Measurements from ENCODE around the gene ORC3.

Gene ORC3

GRCh38 chr6:87645080-87645479 lies 55.1 kb downstream of the ORC3 start:
- H3K36me3 ChIP-seq (ENCODE audit: insufficient read depth, insufficient read length, low read length) = peaks cover 2% of the 10 kb centered on the region
- no peaks in the 10 kb centered on the region for H3K27me3 ChIP-seq (ENCODE audit: insufficient read depth, insufficient read length)
- no peaks in the 10 kb centered on the region for H3K9me3 ChIP-seq (ENCODE audit: insufficient read depth, low read length)
- DNase-seq (ENCODE audit: low read depth, low spot score) = no peak
- H3K4me3 ChIP-seq (ENCODE audit: insufficient read length, low read depth) = no peak overlapping the region
- TF ChIP-seq ZNF274 (IDR thresholded peaks at IDR 0.05; ENCODE audit: low read depth, low read length) (no peak), SUZ12 (IDR thresholded peaks at IDR 0.05; ENCODE audit: extremely low read depth, insufficient read depth, insufficient read length) (no peak), YY1 (IDR thresholded peaks at IDR 0.05; ENCODE audit: insufficient read depth, insufficient read length) (no peak)
- no peak overlapping the region for H3K9ac ChIP-seq (ENCODE audit: insufficient read length, low read depth)
- H3K4me1 ChIP-seq (ENCODE audit: insufficient read depth, insufficient read length) = no peaks in the 10 kb centered on the region

- Histone ChIP-seq H3K9ac (ENCODE audit: insufficient read length, low read depth) (no peak overlapping the region), H3K9me3 (ENCODE audit: insufficient read depth, low read length) (no peaks in the 10 kb centered on the region), H3K4me3 (ENCODE audit: insufficient read length, low read depth) (no peak overlapping the region), H3K27me3 (ENCODE audit: insufficient read depth, insufficient read length) (no peaks in the 10 kb centered on the region), H3K4me1 (ENCODE audit: insufficient read depth, insufficient read length) (no peaks in the 10 kb centered on the region), H3K36me3 (ENCODE audit: insufficient read depth, insufficient read length, low read length) (peaks cover 45% of the 10 kb centered on the region)
- DNase-seq (ENCODE audit: low read depth, low spot score) = no peak
- TF ChIP-seq ZNF274 (IDR thresholded peaks at IDR 0.05; ENCODE audit: low read depth, low read length) (no peak), YY1 (IDR thresholded peaks at IDR 0.05; ENCODE audit: insufficient read depth, insufficient read length) (no peak), SUZ12 (IDR thresholded peaks at IDR 0.05; ENCODE audit: extremely low read depth, insufficient read depth, insufficient read length) (no peak)
Observed at GRCh38 chr6:87653074-87653962, 63.4 kb downstream of the ORC3 start.

- Histone ChIP-seq H3K4me3 (ENCODE audit: insufficient read length, low read depth) (no peak overlapping the region), H3K9ac (ENCODE audit: insufficient read length, low read depth) (no peak overlapping the region), H3K27me3 (ENCODE audit: insufficient read depth, insufficient read length) (no peaks in the 10 kb centered on the region), H3K4me1 (ENCODE audit: insufficient read depth, insufficient read length) (no peaks in the 10 kb centered on the region), H3K9me3 (ENCODE audit: insufficient read depth, low read length) (no peaks in the 10 kb centered on the region), H3K36me3 (ENCODE audit: insufficient read depth, insufficient read length, low read length) (peaks cover 45% of the 10 kb centered on the region)
- TF ChIP-seq YY1 (IDR thresholded peaks at IDR 0.05; ENCODE audit: insufficient read depth, insufficient read length) (no peak), SUZ12 (IDR thresholded peaks at IDR 0.05; ENCODE audit: extremely low read depth, insufficient read depth, insufficient read length) (no peak), ZNF274 (IDR thresholded peaks at IDR 0.05; ENCODE audit: low read depth, low read length) (no peak)
- DNase-seq (ENCODE audit: low read depth, low spot score) = no peak
Observed at GRCh38 chr6:87654122-87654521, 64.2 kb downstream of the ORC3 start.

- H3K9me3 ChIP-seq (ENCODE audit: insufficient read depth, low read length) = no peaks in the 10 kb centered on the region
- H3K27me3 ChIP-seq (ENCODE audit: insufficient read depth, insufficient read length) = no peaks in the 10 kb centered on the region
- no peaks in the 10 kb centered on the region for H3K4me1 ChIP-seq (ENCODE audit: insufficient read depth, insufficient read length)
- no peak for DNase-seq (ENCODE audit: low read depth, low spot score)
- H3K36me3 ChIP-seq (ENCODE audit: insufficient read depth, insufficient read length, low read length) = peaks cover 44% of the 10 kb centered on the region
- H3K9ac ChIP-seq (ENCODE audit: insufficient read length, low read depth) = no peak overlapping the region
- no peak overlapping the region for H3K4me3 ChIP-seq (ENCODE audit: insufficient read length, low read depth)
- TF ChIP-seq ZNF274 (IDR thresholded peaks at IDR 0.05; ENCODE audit: low read depth, low read length) (no peak), YY1 (IDR thresholded peaks at IDR 0.05; ENCODE audit: insufficient read depth, insufficient read length) (no peak), SUZ12 (IDR thresholded peaks at IDR 0.05; ENCODE audit: extremely low read depth, insufficient read depth, insufficient read length) (no peak)
Observed at GRCh38 chr6:87654875-87655454, 65.0 kb downstream of the ORC3 start.

- no peak for TF ChIP-seq YY1 (IDR thresholded peaks at IDR 0.05; ENCODE audit: insufficient read depth, insufficient read length)
- no peak for TF ChIP-seq SUZ12 (IDR thresholded peaks at IDR 0.05; ENCODE audit: extremely low read depth, insufficient read depth, insufficient read length)
- TF ChIP-seq ZNF274 (IDR thresholded peaks at IDR 0.05; ENCODE audit: low read depth, low read length) = no peak
- no peaks in the 10 kb centered on the region for H3K9me3 ChIP-seq (ENCODE audit: insufficient read depth, low read length)
- H3K27me3 ChIP-seq (ENCODE audit: insufficient read depth, insufficient read length) = no peaks in the 10 kb centered on the region
- no peak for DNase-seq (ENCODE audit: low read depth, low spot score)
- H3K4me1 ChIP-seq (ENCODE audit: insufficient read depth, insufficient read length) = no peaks in the 10 kb centered on the region
- no peak overlapping the region for H3K4me3 ChIP-seq (ENCODE audit: insufficient read length, low read depth)
- H3K36me3 ChIP-seq (ENCODE audit: insufficient read depth, insufficient read length, low read length) = peaks cover 44% of the 10 kb centered on the region
- H3K9ac ChIP-seq (ENCODE audit: insufficient read length, low read depth) = no peak overlapping the region
Observed at GRCh38 chr6:87655824-87656223, 65.9 kb downstream of the ORC3 start.

- no peak for TF ChIP-seq YY1 (IDR thresholded peaks at IDR 0.05; ENCODE audit: insufficient read depth, insufficient read length)
- no peak for TF ChIP-seq SUZ12 (IDR thresholded peaks at IDR 0.05; ENCODE audit: extremely low read depth, insufficient read depth, insufficient read length)
- no peak for TF ChIP-seq ZNF274 (IDR thresholded peaks at IDR 0.05; ENCODE audit: low read depth, low read length)
- Histone ChIP-seq H3K4me1 (ENCODE audit: insufficient read depth, insufficient read length) (no peaks in the 10 kb centered on the region), H3K4me3 (ENCODE audit: insufficient read length, low read depth) (no peak overlapping the region), H3K36me3 (ENCODE audit: insufficient read depth, insufficient read length, low read length) (peaks cover 44% of the 10 kb centered on the region), H3K9me3 (ENCODE audit: insufficient read depth, low read length) (no peaks in the 10 kb centered on the region), H3K9ac (ENCODE audit: insufficient read length, low read depth) (no peak overlapping the region), H3K27me3 (ENCODE audit: insufficient read depth, insufficient read length) (no peaks in the 10 kb centered on the region)
- DNase-seq (ENCODE audit: low read depth, low spot score) = no peak
Observed at GRCh38 chr6:87656857-87657256, 66.9 kb downstream of the ORC3 start.

- no peak for DNase-seq (ENCODE audit: low read depth, low spot score)
- H3K27me3 ChIP-seq (ENCODE audit: insufficient read depth, insufficient read length) = no peaks in the 10 kb centered on the region
- no peaks in the 10 kb centered on the region for H3K9me3 ChIP-seq (ENCODE audit: insufficient read depth, low read length)
- no peaks in the 10 kb centered on the region for H3K4me1 ChIP-seq (ENCODE audit: insufficient read depth, insufficient read length)
- H3K4me3 ChIP-seq (ENCODE audit: insufficient read length, low read depth) = no peak overlapping the region
- no peak overlapping the region for H3K9ac ChIP-seq (ENCODE audit: insufficient read length, low read depth)
- H3K36me3 ChIP-seq (ENCODE audit: insufficient read depth, insufficient read length, low read length) = peaks cover 40% of the 10 kb centered on the region
- TF ChIP-seq YY1 (IDR thresholded peaks at IDR 0.05; ENCODE audit: insufficient read depth, insufficient read length) (no peak), ZNF274 (IDR thresholded peaks at IDR 0.05; ENCODE audit: low read depth, low read length) (no peak), SUZ12 (IDR thresholded peaks at IDR 0.05; ENCODE audit: extremely low read depth, insufficient read depth, insufficient read length) (no peak)
Observed at GRCh38 chr6:87658516-87658915, 68.6 kb downstream of the ORC3 start.
